ENCODE results near the gene LRRFIP1.

DNA sequence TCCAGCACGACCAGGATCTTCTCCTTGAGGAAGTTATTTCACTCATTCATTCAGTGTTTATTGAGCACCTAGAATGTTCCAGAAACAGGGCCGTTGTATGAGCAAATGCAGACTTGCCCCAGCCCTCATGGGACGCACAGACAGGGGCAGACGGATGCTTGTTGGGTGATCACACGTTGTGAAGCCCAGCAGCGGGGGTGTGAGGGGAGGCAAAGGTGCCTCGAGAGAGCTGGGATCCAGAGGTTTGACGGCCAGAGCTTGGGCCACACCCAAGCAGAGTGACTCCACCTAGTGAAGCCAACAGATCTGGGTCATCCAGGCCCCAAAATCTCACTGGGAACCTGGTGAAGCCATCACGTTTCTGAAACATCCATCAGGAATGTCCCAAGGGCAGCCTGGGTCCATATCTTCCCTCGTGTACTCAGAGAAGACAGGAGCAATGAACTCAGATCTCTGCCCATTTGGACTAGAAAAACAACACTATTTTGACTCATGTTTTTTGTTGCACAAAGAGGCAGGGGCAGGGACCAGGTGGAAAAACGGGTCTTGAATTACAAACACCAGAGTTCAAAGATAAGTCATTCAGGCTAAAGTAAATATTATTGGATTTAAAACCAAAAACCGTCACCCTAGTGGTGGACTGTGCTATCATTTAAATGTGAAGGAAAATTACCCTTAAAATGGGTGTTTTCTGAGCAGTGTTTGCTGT lies 116.3 kb downstream of the LRRFIP1 start:
- no peak for TF ChIP-seq POLR2A (IDR thresholded peaks at IDR 0.05; ENCODE audit: low read depth, low read length)
- no peak for TF ChIP-seq POLR2AphosphoS5 (IDR thresholded peaks at IDR 0.05; ENCODE audit: low read depth, low read length)
